ENCODE data around the gene CLDN5. TPM values are rescaled to one million over a fixed set of nuclear protein-coding genes. Genes with fewer than 3 reads are reported as not detected.

The CLDN5 gene
- total RNA-seq, 1 experiment from 2014 or later = not detected

- DNase-seq (ENCODE audit: low read depth, low spot score) = no peak
- in situ Hi-C loops (cut with HindIII; ENCODE audit: low pct_unique_long_range_greater_than_20kb, low sequenced_read_pairs) = no loop called here
Observed at GRCh38 chr22:19478045-19478900, 45.9 kb downstream of the CLDN5 start.

DNA sequence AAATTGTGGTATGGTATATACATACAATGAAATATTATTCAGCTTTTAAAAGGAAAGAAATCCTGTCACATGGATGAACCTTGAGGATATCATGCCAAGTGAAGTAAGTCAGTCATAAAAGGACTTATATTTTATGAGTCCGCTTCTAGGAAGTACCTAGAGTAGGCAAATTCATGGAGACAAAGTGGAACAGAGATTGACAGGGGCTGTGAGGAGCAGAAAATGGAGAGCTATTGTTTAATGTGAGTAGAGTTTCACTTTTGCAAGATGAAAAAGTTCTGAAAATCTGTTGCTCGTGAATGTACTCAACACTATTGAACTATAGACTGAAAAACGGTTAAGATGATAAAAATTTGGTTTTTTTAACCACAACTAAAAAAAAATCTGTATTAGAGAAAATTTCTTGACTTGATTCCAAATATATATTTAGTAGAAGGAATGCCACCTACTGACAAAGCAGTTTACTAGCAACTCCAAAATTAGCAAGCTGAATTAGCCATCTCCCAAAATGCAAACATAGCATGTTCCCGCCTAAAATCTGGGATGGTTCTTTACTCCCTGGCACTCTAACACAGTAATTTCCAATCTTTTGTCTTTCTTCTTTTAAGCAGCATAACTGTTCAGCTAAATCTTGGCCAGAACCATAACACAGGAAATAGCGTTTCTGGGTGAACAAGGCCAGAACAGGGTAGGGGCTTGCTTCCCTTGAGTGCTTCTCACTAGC is 46.7 kb downstream of the CLDN5 start:
- peak; percentile 19 for DNase-seq (ENCODE audit: low read depth, low spot score)
- in situ Hi-C loops (cut with HindIII; ENCODE audit: low pct_unique_long_range_greater_than_20kb, low sequenced_read_pairs) = no loop called here

DNA sequence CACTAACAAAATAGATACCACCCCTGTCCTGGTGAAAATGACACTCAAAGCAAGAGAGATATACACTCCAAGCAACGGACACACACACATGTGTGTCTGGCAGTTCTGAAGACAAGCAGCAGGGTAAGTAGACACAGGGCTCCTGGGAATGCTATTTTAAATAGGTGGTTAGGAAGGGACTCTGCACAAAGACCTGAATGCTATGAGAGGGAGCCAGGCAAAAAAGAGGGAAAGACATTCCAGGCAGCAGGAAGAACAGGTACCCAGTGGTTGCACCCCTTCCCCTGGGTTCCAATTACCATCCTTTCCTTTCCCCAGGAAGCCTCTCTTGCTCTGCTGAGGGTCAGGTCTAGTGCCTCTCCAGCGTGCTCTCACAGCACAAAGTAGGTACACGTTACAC is 48.2 kb downstream of the CLDN5 start:
- in situ Hi-C loops (cut with HindIII; ENCODE audit: low pct_unique_long_range_greater_than_20kb, low sequenced_read_pairs) = no loop called here

DNA sequence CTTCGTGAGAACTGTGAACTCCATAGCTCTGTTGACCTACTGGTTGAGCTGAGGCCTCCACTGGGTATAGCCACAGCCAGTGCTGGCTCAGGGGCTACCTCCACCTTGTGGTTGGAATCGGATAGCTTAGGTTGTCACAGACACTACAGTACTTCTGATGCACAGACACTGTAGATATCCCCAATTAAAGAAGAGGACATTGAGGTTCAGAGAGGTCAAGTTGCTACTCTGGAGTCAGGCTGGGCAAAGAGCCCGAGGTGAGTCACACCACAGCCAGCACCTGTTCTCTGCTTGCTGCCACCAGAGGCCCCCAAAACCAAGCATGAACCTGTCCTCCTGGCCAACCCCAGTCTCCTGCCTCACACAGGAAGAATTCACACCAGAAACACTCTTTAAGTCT is 50.6 kb downstream of the CLDN5 start:
- DNase-seq (ENCODE audit: low read depth, low spot score) = no peak
- in situ Hi-C loops (cut with HindIII; ENCODE audit: low pct_unique_long_range_greater_than_20kb, low sequenced_read_pairs) = no loop called here

More for the DNA sequence above, 48.2 kb downstream of the CLDN5 start:
- no peak for DNase-seq (ENCODE audit: low read depth, low spot score)

Other genes starting within 250 kb of the CLDN5 start
- gene CLTCL1, start 232.7 kb downstream of the CLDN5 start, total RNA-seq (2014; rRNA removed; shearing (Covaris generic)) = 5.3 and 6.4 TPM in 2 replicates
- gene HIRA, start 92.7 kb downstream of the CLDN5 start, total RNA-seq (2014; rRNA removed; shearing (Covaris generic)) = 15.1 and 16.9 TPM in 2 replicates
- 106 and 113 TPM in 2 replicates for gene MRPL40, start 91.9 kb downstream of the CLDN5 start, total RNA-seq (2014; rRNA removed; shearing (Covaris generic))
- 26.3 and 28.3 TPM in 2 replicates for gene C22orf39, start 76.7 kb downstream of the CLDN5 start, total RNA-seq (2014; rRNA removed; shearing (Covaris generic))
- gene UFD1, start 45.2 kb downstream of the CLDN5 start, total RNA-seq (2014; rRNA removed; shearing (Covaris generic)) = 114 and 119 TPM in 2 replicates
- 36.5 and 44.2 TPM in 2 replicates for gene CDC45, start 44.5 kb downstream of the CLDN5 start, total RNA-seq (2014; rRNA removed; shearing (Covaris generic))
- gene SEPTIN5, start 190.1 kb upstream of the CLDN5 start, total RNA-seq (2014; rRNA removed; shearing (Covaris generic)) = 13.8 and 16.3 TPM in 2 replicates
- 1.5 and 1.6 TPM in 2 replicates for gene GP1BB, start 199.1 kb upstream of the CLDN5 start, total RNA-seq (2014; rRNA removed; shearing (Covaris generic))
- 0.08 TPM in 1 of 2 replicates, not detected in the other for gene TBX1, start 236.4 kb upstream of the CLDN5 start, total RNA-seq (2014; rRNA removed; shearing (Covaris generic))